Neural cell (in vitro differentiated cells): ENCODE measurements around the gene EYA3. TPM values are rescaled to one million over a fixed set of nuclear protein-coding genes. Genes with fewer than 3 reads are reported as not detected.

Source experiments
- H2AFZ ChIP-seq: fragments of 200-600, 300-800 bp; sonication (generic), shearing (Covaris generic); 2 replicates; pipeline ENCODE4 v1.6.0; 2014; ENCODE audit warnings: low read depth, mild to moderate bottlenecking, antibody characterized with exemption, low read length, moderate library complexity
- H3F3A ChIP-seq: fragments of 200-600 bp; shearing (Covaris generic); 2 replicates; pipeline ENCODE4 v1.6.1; 2016; ENCODE audit warnings: mild to moderate bottlenecking, moderate library complexity, mixed read lengths, antibody characterized with exemption, low read length; ENCODE audit not compliant: insufficient read depth, poor library complexity, severe bottlenecking
- H3K27ac ChIP-seq: fragments of 200-600, 300-800 bp; sonication (generic), shearing (Covaris generic); 2 replicates; pipeline ENCODE4 v1.5.1; 2014; ENCODE audit warnings: mild to moderate bottlenecking, low read length, moderate library complexity
- H3K27me3 ChIP-seq: fragments of 300-800, 200-600 bp; sonication (generic), shearing (Covaris generic); 2 replicates; pipeline ENCODE4 v1.6.0; 2014; ENCODE audit warnings: mild to moderate bottlenecking, low read depth, low read length, moderate library complexity; ENCODE audit not compliant: insufficient read depth
- H3K36me3 ChIP-seq: fragments of 300-800, 200-600 bp; sonication (generic), shearing (Covaris generic); 2 replicates; pipeline ENCODE4 v1.5.1; 2014; ENCODE audit warnings: mild to moderate bottlenecking, antibody characterized with exemption, low read length, moderate library complexity; ENCODE audit not compliant: insufficient read depth
- H3K4me2 ChIP-seq: fragments of 300-800, 200-600 bp; sonication (generic), shearing (Covaris generic); 2 replicates; pipeline ENCODE4 v1.6.0; 2014; ENCODE audit warnings: mild to moderate bottlenecking, low read length
- H3K4me3 ChIP-seq: fragments of 300-800, 200-600 bp; sonication (generic), shearing (Covaris generic); 2 replicates; pipeline ENCODE4 v1.5.1; 2014; ENCODE audit warnings: mild to moderate bottlenecking, low read length, moderate library complexity
- H3K79me2 ChIP-seq: fragments of 200-600 bp; shearing (Covaris generic); replicated peaks from 2 replicates; pipeline ENCODE4 v1.6.0; 2014; ENCODE audit warnings: mild to moderate bottlenecking, low read length, moderate library complexity; ENCODE audit not compliant: insufficient read depth
- H3K9ac ChIP-seq: fragments of 300-800, 200-600 bp; sonication (generic), shearing (Covaris generic); 2 replicates; pipeline ENCODE4 v1.6.1; 2016; ENCODE audit warnings: mild to moderate bottlenecking, low read length, mixed read lengths
- H3K9me2 ChIP-seq: fragments of 200-600 bp; shearing (Covaris generic); 2 replicates; pipeline ENCODE4 v1.6.1; 2016; ENCODE audit warnings: mild to moderate bottlenecking, low read length, mixed read lengths; ENCODE audit not compliant: insufficient read depth
- H3K9me3 ChIP-seq: fragments of 200-600, 300-800 bp; sonication (generic), shearing (Covaris generic); 2 replicates; pipeline ENCODE4 v1.6.1; 2016; ENCODE audit warnings: mild to moderate bottlenecking, mixed run types, low read length, moderate library complexity, mixed read lengths
- H4K20me1 ChIP-seq: fragments of 200-600 bp; shearing (Covaris generic); 2 replicates; pipeline ENCODE4 v1.6.1; 2016; ENCODE audit warnings: mild to moderate bottlenecking, mixed run types; ENCODE audit not compliant: insufficient read depth
- EP300 ChIP-seq: fragments of 450-650 bp; conservative IDR thresholded peaks from 2 replicates; pipeline ENCODE4 v1.6.1; 2014; ENCODE audit warnings: antibody characterized with exemption, mild to moderate bottlenecking, moderate library complexity; ENCODE audit not compliant: poor library complexity, severe bottlenecking
- EZH2 ChIP-seq: fragments of 200-600, 300-800 bp; shearing (Covaris generic), sonication (generic); IDR thresholded peaks from 2 replicates; pipeline ENCODE4 v1.6.1; 2014; ENCODE audit warnings: antibody characterized with exemption, low read length, borderline replicate concordance, mild to moderate bottlenecking; ENCODE audit not compliant: insufficient read depth, poor library complexity, severe bottlenecking
- POLR2AphosphoS5 ChIP-seq: IDR thresholded peaks from 2 replicates; pipeline ENCODE4 v1.6.1; 2012
- RAD21 ChIP-seq: fragments of 450-650 bp; conservative IDR thresholded peaks from 2 replicates; pipeline ENCODE4 v1.6.1; 2014; ENCODE audit warnings: antibody characterized with exemption, mild to moderate bottlenecking, moderate library complexity
- SMC3 ChIP-seq: fragments of 450-650 bp; conservative IDR thresholded peaks from 2 replicates; pipeline ENCODE4 v1.6.1; 2014; ENCODE audit warnings: antibody characterized with exemption, mild to moderate bottlenecking, moderate library complexity; ENCODE audit not compliant: poor library complexity
- polyA plus RNA-seq: library from polyadenylated mRNA; depleted of rRNA; stranded (reverse); fragments of >200 nt; gene quantifications from 2 replicates; pipeline ENCODE4 v1.2.3, GENCODE V29; 2014
- TF ChIP-seq, protein P1 (sequence below): IDR thresholded peaks from 2 replicates; pipeline ENCODE4 v1.6.1; 2012; ENCODE audit warnings: borderline replicate concordance
- TF ChIP-seq, protein P2 (sequence below): fragments of 450-650 bp; IDR thresholded peaks from 2 replicates; pipeline ENCODE4 v1.5.1; 2014; ENCODE audit warnings: antibody characterized with exemption, mild to moderate bottlenecking, moderate library complexity; ENCODE audit not compliant: poor library complexity, severe bottlenecking

The EYA3 gene
- polyA plus RNA-seq, 1 donor from 2014 or later, result 11.2 TPM

DNA sequence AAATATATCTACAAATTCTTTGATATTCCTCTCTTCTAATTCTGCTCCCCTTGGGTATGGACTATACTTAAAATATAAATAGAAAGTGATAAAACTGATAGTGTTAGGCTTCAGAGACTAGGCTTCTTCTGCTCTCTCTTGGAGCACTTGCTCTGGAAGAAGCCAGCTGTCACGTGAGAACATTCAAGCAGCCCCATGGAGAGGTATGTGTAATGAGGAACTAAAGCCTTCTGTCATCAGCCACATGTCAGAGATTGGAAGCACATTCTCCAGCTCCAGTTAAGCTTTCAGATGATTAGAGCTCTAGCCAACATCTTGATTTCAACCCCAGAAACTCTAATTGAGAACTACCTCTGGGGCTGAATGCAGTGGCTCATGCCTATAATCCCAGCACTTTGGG lies 94.3 kb downstream of the EYA3 start:
- Histone ChIP-seq H3K4me3 (no peak overlapping the region), H3K27me3 (no peaks in the 10 kb centered on the region), H3K36me3 (peaks cover 7% of the 10 kb centered on the region), H3K4me2 (no peak overlapping the region), H2AFZ (no peak overlapping the region), H3F3A (no peaks in the 10 kb centered on the region), H3K9me3 (no peaks in the 10 kb centered on the region), H3K27ac (no peak overlapping the region), H3K79me2 (no peaks in the 10 kb centered on the region), H4K20me1 (no peaks in the 10 kb centered on the region), H3K9ac (no peak overlapping the region), H3K9me2 (no peaks in the 10 kb centered on the region)
- TF ChIP-seq RAD21 (no peak), EZH2 (no peak), EP300 (no peak), SMC3 (no peak)
- TF ChIP-seq, protein P1, sequence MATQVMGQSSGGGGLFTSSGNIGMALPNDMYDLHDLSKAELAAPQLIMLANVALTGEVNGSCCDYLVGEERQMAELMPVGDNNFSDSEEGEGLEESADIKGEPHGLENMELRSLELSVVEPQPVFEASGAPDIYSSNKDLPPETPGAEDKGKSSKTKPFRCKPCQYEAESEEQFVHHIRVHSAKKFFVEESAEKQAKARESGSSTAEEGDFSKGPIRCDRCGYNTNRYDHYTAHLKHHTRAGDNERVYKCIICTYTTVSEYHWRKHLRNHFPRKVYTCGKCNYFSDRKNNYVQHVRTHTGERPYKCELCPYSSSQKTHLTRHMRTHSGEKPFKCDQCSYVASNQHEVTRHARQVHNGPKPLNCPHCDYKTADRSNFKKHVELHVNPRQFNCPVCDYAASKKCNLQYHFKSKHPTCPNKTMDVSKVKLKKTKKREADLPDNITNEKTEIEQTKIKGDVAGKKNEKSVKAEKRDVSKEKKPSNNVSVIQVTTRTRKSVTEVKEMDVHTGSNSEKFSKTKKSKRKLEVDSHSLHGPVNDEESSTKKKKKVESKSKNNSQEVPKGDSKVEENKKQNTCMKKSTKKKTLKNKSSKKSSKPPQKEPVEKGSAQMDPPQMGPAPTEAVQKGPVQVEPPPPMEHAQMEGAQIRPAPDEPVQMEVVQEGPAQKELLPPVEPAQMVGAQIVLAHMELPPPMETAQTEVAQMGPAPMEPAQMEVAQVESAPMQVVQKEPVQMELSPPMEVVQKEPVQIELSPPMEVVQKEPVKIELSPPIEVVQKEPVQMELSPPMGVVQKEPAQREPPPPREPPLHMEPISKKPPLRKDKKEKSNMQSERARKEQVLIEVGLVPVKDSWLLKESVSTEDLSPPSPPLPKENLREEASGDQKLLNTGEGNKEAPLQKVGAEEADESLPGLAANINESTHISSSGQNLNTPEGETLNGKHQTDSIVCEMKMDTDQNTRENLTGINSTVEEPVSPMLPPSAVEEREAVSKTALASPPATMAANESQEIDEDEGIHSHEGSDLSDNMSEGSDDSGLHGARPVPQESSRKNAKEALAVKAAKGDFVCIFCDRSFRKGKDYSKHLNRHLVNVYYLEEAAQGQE, result no peak
- TF ChIP-seq, protein P2, sequence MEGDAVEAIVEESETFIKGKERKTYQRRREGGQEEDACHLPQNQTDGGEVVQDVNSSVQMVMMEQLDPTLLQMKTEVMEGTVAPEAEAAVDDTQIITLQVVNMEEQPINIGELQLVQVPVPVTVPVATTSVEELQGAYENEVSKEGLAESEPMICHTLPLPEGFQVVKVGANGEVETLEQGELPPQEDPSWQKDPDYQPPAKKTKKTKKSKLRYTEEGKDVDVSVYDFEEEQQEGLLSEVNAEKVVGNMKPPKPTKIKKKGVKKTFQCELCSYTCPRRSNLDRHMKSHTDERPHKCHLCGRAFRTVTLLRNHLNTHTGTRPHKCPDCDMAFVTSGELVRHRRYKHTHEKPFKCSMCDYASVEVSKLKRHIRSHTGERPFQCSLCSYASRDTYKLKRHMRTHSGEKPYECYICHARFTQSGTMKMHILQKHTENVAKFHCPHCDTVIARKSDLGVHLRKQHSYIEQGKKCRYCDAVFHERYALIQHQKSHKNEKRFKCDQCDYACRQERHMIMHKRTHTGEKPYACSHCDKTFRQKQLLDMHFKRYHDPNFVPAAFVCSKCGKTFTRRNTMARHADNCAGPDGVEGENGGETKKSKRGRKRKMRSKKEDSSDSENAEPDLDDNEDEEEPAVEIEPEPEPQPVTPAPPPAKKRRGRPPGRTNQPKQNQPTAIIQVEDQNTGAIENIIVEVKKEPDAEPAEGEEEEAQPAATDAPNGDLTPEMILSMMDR, result no peak

DNA sequence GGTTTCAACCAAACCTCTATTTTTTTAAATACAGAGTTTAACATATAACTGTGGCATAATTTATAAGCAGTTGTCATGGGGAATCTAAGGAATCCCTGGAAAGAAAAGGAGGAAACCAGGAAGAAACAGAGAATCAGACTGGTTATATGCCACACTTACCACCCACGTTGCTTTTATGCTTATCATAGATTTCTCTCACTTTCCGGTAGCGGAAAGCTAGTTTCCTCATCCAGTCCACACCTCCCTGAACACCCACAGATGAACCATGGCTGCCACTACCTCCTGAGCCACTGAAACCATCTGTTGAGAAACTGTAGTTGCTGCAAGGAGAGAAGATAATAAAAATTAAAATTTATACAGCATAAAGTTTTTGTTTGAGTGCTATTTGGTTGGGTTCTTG lies 95.2 kb downstream of the EYA3 start:
- no peaks in the 10 kb centered on the region for H3K27me3 ChIP-seq
- no peaks in the 10 kb centered on the region for H3F3A ChIP-seq
- no peaks in the 10 kb centered on the region for H3K79me2 ChIP-seq
- no peaks in the 10 kb centered on the region for H3K9me3 ChIP-seq
- H3K9me2 ChIP-seq, result no peaks in the 10 kb centered on the region
- no peak overlapping the region for H3K9ac ChIP-seq
- H3K4me2 ChIP-seq, result no peak overlapping the region
- H3K4me3 ChIP-seq, result no peak overlapping the region
- TF ChIP-seq RAD21, result no peak
- no peaks in the 10 kb centered on the region for H4K20me1 ChIP-seq
- no peak overlapping the region for H3K27ac ChIP-seq
- peaks cover 7% of the 10 kb centered on the region for H3K36me3 ChIP-seq
- H2AFZ ChIP-seq, result no peak overlapping the region

DNA sequence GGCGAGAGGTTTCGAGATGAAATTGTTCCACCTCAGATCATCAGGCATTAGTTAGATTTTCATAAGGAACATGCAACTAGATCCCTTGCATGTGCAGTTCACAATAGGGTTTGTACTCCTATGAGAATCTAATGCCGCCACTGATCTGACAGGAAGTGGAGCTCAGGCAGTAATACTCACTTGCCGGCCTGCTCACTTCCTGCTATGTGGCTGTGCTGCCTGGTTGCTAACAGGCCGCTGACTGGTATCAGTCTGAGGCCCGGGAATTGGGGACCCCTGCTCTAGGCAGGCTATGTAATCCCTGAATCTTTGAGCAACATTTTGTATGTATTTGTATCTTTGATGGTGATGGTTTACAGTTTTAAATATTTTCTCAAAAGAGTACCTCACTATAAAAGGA lies 96.1 kb downstream of the EYA3 start:
- H3K4me2 ChIP-seq, result no peak overlapping the region
- no peaks in the 10 kb centered on the region for H4K20me1 ChIP-seq
- no peak overlapping the region for H3K9ac ChIP-seq
- H3K9me3 ChIP-seq, result no peaks in the 10 kb centered on the region
- no peaks in the 10 kb centered on the region for H3K9me2 ChIP-seq
- H2AFZ ChIP-seq, result no peak overlapping the region
- H3K36me3 ChIP-seq, result peaks cover 7% of the 10 kb centered on the region
- no peaks in the 10 kb centered on the region for H3K79me2 ChIP-seq
- no peak overlapping the region for H3K4me3 ChIP-seq
- no peaks in the 10 kb centered on the region for H3K27me3 ChIP-seq
- no peaks in the 10 kb centered on the region for H3F3A ChIP-seq
- H3K27ac ChIP-seq, result no peak overlapping the region
- TF ChIP-seq SMC3 (no peak), POLR2AphosphoS5 (no peak)
